GF-D8 (cell line): ENCODE results near the gene TAOK1.
"Not testable (repeated sequence)": the region's sequence is repeated elsewhere in the genome, so short reads cannot be mapped to it uniquely, and the experiment has no call there.

ENCODE experiments used
- DNase-seq: peaks from one replicate; lab custom pipeline; 2025; lab: John Stamatoyannopoulos, UW

TAOK1 gene

DNA sequence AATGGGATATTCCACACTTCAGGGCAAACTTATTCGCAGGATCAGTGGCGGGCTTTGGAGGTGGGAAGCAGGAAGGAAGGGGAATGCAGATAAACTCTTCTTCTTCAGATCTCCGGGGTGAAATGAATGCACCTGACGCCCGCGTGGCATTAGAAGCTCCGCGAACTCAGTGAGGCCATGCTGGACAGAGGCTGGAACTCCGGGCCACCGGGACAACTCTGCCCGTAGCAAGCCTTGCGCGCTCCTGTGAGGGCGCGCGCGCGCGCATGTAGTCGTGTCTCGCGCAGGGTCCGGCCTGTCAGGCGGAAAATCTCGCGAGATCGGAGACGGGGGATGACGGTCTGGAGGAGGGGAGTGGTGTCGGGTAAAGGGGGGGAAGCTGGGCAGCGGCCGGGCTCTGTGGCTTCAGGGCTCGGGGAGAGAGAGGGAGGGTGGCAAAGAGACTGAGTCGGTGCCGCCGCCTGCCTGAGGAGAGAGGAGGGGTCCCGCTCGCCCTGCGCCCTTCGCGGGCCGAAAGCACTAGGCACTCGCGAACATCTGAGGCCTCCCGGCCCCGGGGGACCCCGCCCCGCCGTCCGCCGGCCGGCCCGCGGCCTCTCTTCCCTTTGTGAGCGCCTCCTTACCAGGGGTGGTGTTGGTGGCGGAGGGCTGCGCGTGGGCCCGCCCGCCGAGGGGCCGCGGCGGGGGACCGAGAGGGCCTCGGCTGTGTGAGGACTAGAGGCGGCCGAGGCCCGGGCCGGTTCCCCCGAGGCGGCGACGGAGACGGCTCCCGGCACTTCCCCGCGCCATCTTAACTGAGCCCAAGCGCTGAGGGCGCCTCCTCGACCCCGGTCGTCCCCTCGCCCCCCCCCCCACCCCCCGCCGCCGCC lies at the start of gene TAOK1:
Gene TAOK1 (plus strand): TSS at position 382 of the 869 bp plus-strand sequence. CDS start 61,186 bp downstream, outside the sequence.
- peak; percentile 74 for DNase-seq

DNA sequence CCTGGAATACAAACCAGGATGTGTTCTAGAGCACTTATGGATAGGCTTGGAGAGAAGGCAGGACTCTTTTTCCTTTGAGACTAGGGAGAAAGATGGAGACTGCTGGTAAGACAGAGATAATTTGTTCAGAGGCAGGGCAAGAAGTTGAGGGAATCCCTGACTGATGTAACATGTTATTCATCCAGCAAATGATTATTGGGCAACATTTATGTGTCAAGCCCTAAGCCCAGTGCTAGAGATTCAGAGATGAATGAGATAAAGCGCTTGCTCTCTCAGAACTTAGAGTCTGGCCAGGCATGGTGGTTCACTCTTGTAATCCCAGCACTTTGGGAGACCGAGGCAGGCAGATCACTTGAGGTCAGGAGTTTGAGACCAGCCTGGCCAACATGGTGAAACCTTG lies 48.4 kb upstream of the TAOK1 start:
- DNase-seq = no peak

DNA sequence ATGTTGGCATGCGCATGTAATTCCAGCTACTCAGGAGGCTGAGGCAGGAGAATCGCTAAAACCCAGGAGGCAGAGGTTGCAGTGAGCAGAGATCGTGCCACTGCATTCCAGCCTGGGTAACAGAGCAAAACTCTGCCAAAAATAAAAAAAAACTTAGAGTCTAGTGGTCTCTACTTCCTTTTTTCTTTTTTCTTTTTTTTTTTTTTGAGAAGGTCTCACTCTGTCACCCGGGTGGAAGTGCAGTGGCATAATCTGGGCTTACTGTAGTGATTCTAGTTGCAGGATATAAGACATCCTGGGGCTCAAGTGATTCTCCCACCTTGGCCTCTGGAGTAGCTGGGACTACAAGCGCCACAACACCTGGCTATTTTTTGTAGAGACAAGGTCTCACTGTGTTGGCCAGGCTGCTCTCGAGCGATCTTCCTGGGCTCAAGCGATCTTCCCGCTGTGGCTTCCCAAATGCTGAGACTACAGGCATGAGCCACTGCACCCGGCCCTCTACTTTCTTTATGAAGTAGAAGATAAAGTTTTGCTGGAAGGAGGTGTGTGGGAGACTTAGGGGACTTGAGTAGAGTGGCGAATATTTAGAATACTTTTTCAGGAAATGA lies 47.9 kb upstream of the TAOK1 start:
- DNase-seq = no peak

- no peak for DNase-seq
These were observed 45.8 kb upstream of the TAOK1 start for GRCh38 chr17:29344201-29344856.

DNA sequence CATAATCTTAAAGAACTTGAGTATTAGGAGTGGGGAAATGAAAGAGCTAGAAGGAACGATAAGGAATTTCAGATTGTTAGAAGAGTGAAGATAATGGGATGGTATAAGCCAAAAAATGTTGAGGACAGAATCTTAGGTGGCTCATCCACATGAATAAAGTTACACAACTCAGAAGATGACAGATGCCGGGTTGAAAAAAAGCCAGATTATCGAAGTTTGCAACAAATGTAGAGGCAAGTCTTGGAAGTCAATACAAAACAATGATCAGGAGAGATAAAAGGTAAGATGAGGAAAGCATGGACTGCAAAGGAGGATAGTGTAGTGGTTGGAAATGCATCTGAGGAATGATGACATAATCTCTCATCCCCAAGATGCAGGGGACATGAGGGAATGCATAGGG lies 45.1 kb upstream of the TAOK1 start:
- no peak for DNase-seq

- not testable (repeated sequence) for DNase-seq
These were observed 44.7 kb upstream of the TAOK1 start for GRCh38 chr17:29345470-29345869.

DNA sequence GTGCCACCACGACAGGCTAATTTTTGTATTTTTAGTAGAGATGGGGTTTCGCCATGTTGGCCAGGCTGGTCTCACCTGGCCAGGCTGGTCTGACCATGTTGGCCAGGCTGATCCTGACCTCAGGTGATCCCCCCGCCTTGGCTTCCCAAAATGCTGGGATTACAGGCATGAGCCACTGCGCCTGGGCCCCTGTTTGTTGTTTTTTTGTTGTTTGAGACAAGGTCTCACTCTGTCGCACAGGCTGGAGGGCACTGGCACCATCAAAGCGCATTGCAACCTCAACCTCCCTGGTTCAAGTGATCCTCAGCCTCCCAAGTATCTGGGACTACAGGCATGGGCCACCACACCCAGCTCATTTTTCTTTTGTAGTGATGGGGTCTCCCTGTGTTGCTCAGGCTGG lies 43.7 kb upstream of the TAOK1 start:
- no peak for DNase-seq

- DNase-seq = no peak
These were observed 42.1 kb upstream of the TAOK1 start for GRCh38 chr17:29347831-29348629.

GRCh38 chr17:29349409-29349808 lies 40.8 kb upstream of the TAOK1 start:
- DNase-seq = no peak

DNA sequence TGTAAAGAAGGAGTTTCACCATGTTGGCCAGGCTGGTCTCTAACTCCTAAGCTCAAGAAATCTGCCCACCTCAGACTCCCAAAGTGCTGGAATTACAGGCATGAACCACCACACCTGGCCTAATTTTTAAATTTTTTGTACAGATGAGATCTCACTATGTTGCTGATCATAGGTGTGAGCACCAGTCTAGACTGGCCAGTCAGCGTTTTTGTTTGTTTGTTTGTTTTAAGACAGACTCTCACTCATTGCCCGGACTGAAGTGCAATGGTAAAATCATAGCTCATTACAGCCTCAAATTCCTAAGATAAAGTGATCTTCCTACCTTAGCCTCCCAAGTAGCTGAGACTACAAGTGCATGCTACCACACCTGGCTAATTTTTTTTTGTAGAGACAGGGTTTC lies 38.0 kb upstream of the TAOK1 start:
- no peak for DNase-seq

DNA sequence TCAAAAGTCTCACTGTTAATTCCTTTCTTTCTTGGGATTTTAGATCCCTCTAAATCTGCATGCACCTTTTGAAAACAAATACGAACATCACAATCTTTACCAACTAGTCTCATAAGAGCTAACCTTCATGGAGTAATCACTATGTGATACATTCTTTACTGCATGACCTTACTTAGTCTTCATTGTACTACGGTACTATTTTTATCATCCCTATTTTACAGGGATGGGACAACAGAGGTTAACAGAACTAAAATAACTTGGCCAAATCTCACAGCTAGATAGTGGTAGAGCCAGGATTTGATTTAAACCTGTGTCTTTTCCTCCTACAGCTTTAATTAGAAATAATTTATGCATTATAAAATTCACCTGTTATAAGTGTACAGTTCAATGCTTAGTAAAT lies 32.9 kb upstream of the TAOK1 start:
- DNase-seq = no peak

DNA sequence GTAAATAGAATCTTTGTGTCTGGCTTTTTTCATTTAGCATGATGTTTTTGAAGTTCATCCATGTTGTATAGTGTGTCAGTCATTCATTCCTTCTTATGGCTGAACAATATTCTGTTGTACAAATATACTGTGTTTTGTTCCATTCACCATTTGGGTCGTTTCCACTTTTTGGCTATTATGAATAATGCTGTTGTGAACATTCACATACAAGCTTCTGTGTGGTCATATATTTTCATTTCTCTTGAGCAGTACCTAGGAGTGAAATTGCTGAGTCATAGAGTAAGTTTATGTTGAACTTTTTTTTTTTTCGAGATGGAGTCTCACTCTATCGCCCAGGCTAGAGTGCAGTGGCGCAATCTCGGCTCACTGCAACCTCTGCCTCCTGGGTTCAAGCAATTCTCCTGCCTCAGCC lies 32.3 kb upstream of the TAOK1 start:
- no peak for DNase-seq

DNA sequence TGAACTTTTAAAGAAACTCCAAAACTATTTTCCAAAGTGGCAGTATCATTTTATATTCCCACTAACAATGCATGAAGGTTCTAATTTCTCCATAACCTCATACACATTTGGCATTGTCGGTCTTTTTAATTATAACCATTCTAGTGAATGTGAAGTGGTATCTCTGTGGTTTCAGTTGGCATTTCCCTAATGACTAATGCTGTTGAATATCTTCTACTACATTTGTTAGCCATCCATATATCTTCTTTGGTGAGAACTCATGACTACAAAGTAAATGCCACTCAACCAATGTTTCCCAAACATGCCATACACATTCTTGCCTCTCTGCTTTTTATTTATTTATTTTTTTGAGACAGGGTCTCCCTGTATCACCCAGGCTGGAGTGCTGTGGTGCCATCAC lies 31.7 kb upstream of the TAOK1 start:
- no peak for DNase-seq

- no peak for DNase-seq
These were observed 30.4 kb upstream of the TAOK1 start for GRCh38 chr17:29359777-29360176.

DNA sequence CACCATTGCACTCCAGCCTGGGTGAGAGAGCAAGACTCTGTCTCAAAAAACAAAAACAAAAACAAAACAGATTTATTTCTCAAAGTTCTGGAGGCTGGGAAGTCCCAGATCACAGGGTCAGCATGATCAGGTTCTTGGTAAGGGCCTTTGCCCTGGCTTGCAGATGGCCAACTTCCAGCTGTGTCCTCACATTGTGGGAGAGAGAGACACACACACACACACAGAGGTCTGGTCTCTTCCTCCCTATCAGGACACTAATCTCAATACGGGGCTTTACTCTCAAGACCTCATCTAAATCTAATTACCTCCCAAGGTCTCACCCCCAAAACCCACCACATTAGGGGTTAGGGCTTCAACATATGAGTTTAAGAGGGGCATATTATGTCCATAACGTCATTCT lies 26.4 kb upstream of the TAOK1 start:
- no peak for DNase-seq

GRCh38 chr17:29364691-29365090 lies 25.5 kb upstream of the TAOK1 start:
- DNase-seq = no peak

GRCh38 chr17:29368161-29368560 lies 22.0 kb upstream of the TAOK1 start:
- DNase-seq = no peak

GRCh38 chr17:29368926-29369325 lies 21.2 kb upstream of the TAOK1 start:
- no peak for DNase-seq

DNA sequence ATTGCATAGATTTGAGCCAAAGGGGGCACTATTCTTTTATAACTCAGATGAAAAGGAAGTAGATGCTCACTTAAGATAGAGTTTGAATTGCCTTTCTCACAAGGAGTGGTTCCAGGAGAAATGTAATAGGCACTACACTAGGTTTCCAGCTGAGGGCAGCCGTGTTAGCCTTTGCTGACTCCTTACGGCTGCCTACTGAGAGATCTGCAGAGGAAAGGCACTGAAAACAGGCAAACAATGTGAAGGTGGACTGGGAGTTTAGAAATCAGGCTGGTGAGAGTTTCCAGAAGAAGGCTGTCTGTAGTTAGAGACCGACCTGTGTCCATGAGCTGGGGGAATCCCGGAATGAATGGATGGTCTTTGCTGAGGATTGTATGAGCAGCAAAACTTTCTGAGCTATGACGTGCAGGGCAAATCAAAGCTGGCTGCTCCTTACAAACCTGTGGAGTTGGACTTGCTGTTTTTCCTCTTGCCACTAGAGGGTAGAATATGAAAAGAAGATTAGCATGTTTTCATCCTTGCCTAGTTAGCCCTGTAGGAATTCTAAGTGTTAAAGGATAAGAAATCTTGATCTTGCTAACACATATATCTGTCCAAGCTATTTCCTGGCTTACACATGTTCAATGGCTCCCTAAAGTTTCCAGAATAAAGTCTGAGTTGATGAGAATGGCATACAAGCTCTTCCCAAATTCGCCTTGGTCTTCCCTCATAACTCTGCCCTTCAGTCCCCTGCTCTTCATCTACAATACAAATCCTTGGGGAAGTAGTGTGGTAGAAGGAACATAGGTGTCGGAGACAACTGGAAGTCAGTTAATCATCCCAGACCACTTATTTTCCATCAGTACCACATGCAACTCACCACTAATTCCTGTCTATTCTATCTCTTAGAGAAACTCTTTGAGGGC lies 20.1 kb upstream of the TAOK1 start:
- DNase-seq = no peak

DNA sequence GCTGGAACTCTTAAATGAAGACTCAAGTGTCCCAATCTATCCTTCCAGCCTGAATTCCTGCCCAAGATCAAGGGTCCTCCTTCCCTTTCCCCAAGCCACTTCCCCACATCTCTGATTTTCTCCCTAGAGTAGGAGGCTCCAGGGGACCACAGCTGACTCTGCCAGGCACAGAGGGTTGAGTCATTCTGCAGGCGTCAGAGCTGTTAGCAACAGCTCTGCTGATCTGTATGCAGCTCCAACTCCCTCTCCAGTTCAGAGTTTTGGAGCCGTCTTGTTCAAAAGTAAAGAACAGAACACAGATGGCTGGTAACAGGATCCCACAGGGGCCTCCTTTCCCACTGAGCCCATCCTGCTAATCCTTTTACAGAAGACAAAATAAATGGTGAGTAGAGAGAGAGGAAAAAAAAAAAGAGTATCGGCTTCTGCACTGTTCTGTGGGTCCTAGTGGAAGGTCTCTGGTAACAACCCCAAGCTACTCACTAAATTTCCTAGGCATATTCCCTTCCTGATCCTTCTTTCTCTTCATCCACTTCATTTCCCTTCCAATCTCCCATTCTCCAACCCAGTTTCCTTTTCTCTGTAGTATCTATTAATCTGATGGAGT lies 13.4 kb upstream of the TAOK1 start:
- DNase-seq = no peak

GRCh38 chr17:29378500-29378899 lies 11.7 kb upstream of the TAOK1 start:
- no peak for DNase-seq
